Fibroblast of lung (primary cell): ENCODE data around the gene SDK1. TPM values are rescaled to one million over a fixed set of nuclear protein-coding genes. Genes with fewer than 3 reads are reported as not detected.

Source experiments
- DNase-seq, 2 donors: peaks; one replicate each; pipeline versions ENCODE4 v3.0.0 to v3.0.0-alpha.2; 2010; ENCODE audit warnings: low read depth in 2 of 2
- H2AFZ ChIP-seq: 2 replicates; pipeline ENCODE4 v1.5.1; 2012; ENCODE audit warnings: low read length, control low read depth, inconsistent platforms
- H3K27ac ChIP-seq: 2 replicates; pipeline ENCODE4 v1.5.1; 2011; ENCODE audit warnings: low read length, control low read depth; ENCODE audit not compliant: insufficient read depth
- H3K27me3 ChIP-seq: 2 replicates; pipeline ENCODE4 v1.5.1; 2011; ENCODE audit warnings: mild to moderate bottlenecking, low read length; ENCODE audit not compliant: control insufficient read depth, insufficient read depth
- H3K36me3 ChIP-seq: 2 replicates; pipeline ENCODE4 v1.5.1; 2011; ENCODE audit warnings: low read length; ENCODE audit not compliant: control insufficient read depth, insufficient read depth
- H3K4me1 ChIP-seq: 2 replicates; pipeline ENCODE4 v1.5.1; 2011; ENCODE audit warnings: low read length; ENCODE audit not compliant: control insufficient read depth, insufficient read depth; ENCODE audit errors: extremely low read depth
- H3K4me2 ChIP-seq: 2 replicates; pipeline ENCODE4 v1.5.1; 2011; ENCODE audit warnings: low read length, control low read depth; ENCODE audit not compliant: insufficient read depth; ENCODE audit errors: extremely low read depth
- H3K4me3 ChIP-seq, 4 experiments: fragments of 200-600 bp in 1 of 4; sonication (generic) in 1 of 4; replicated peaks in 1 of 4; 2 replicates each; pipeline ENCODE4 v1.5.1; 2011 to 2016; ENCODE audit warnings: low read length in 4 of 4, low read depth in 3 of 4, mild to moderate bottlenecking in 3 of 4, control low read depth in 2 of 4, inconsistent platforms in 1 of 4, mixed read lengths in 1 of 4; ENCODE audit not compliant: insufficient read depth in 1 of 4; ENCODE audit errors: control extremely low read depth in 1 of 4
- H3K79me2 ChIP-seq: 2 replicates; pipeline ENCODE4 v1.5.1; 2012; ENCODE audit warnings: mild to moderate bottlenecking, low read length, inconsistent platforms; ENCODE audit not compliant: control insufficient read depth, insufficient read depth
- H3K9ac ChIP-seq: 2 replicates; pipeline ENCODE4 v1.5.1; 2011; ENCODE audit warnings: mild to moderate bottlenecking, low read length, control low read depth; ENCODE audit not compliant: insufficient read depth
- H3K9me3 ChIP-seq: 2 replicates; pipeline ENCODE4 v1.5.1; 2012; ENCODE audit warnings: low read depth, low read length; ENCODE audit not compliant: control insufficient read depth, insufficient read depth
- H4K20me1 ChIP-seq: 2 replicates; pipeline ENCODE4 v1.5.1; 2011; ENCODE audit warnings: low read length; ENCODE audit not compliant: control insufficient read depth, insufficient read depth; ENCODE audit errors: extremely low read depth
- EZH2 ChIP-seq: IDR thresholded peaks from 2 replicates; pipeline ENCODE4 v1.5.1; 2012; ENCODE audit warnings: low read length, control low read depth, mild to moderate bottlenecking; ENCODE audit errors: missing control alignments
- polyA plus RNA-seq, 2 donors: library from polyadenylated mRNA; depleted of rRNA in 1 of 2; stranded (reverse) in 1 of 2; unstranded in 1 of 2; fragments of >200 nt; gene quantifications; 2 replicates each; pipeline ENCODE4 v1.2.1, GENCODE V29; 2011 to 2012; ENCODE audit warnings: missing spikeins in 1 of 2
- total RNA-seq: library from RNA; depleted of rRNA; stranded (reverse); fragments of >200 nt; gene quantifications from 2 replicates; pipeline ENCODE4 v1.2.1, GENCODE V29; 2014
- TF ChIP-seq, protein P1 (sequence below), 2 donors: IDR thresholded peaks in 1 of 2; conservative IDR thresholded peaks in 1 of 2; 1 replicate in 1 of 2; 2 replicates in 1 of 2; pipeline ENCODE4 v1.5.1; 2011 to 2012; ENCODE audit warnings: low read length in 2 of 2, control low read depth in 1 of 2, inconsistent platforms in 1 of 2, low read depth in 1 of 2, mild to moderate bottlenecking in 1 of 2

SDK1 gene
- total and polyA plus RNA-seq, 2 donors (not counting 1 experiment from before 2014, with no cell fraction given) = 1.0 to 8.6 TPM

DNA sequence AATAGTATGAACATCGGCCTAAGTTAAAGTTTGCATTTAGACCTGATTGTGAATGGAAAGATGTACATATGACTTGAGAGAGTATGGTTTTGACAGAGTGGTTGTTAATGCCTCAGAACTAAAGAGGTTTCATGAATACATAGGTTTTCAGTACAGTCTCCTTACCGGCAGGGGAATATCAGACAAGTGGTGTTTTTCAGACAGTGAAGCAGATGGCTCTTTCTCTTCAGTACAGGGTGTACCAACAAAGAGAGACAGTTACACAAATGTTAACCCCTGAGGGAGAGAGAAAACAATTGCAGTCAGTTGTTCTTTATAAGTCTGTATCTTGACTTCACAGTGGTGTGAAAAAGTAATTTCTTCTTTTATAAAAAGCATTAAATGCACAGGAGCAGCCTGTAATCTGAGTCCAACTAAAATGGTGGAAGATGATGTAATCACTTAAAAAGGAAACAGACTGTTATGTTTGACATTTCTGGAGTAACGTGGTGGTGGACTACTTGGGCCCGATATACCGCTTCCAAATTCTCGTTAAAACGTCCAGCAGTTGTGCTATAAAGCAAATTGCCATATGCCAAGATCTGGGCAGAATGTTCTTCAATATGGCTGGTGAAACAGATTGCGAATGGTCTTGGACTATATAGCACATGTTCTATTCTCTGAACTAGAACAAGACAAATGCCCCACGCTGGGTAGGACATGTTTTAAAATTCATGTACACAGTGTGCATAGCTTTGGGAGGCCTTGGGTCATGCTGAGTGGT, 69.2 kb downstream of the SDK1 start:
- peak in 1 of 2 donors; percentile 14 for DNase-seq
- H3K4me2 ChIP-seq = no peak overlapping the region
- TF ChIP-seq, protein P1, sequence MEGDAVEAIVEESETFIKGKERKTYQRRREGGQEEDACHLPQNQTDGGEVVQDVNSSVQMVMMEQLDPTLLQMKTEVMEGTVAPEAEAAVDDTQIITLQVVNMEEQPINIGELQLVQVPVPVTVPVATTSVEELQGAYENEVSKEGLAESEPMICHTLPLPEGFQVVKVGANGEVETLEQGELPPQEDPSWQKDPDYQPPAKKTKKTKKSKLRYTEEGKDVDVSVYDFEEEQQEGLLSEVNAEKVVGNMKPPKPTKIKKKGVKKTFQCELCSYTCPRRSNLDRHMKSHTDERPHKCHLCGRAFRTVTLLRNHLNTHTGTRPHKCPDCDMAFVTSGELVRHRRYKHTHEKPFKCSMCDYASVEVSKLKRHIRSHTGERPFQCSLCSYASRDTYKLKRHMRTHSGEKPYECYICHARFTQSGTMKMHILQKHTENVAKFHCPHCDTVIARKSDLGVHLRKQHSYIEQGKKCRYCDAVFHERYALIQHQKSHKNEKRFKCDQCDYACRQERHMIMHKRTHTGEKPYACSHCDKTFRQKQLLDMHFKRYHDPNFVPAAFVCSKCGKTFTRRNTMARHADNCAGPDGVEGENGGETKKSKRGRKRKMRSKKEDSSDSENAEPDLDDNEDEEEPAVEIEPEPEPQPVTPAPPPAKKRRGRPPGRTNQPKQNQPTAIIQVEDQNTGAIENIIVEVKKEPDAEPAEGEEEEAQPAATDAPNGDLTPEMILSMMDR (conservative IDR thresholded peaks at IDR 0.05 in 1 of 2, IDR thresholded peaks at IDR 0.05 in 1 of 2; ENCODE audit: low read depth in 1 of 2, low read length in 2 of 2) = no peak
- no peak for TF ChIP-seq EZH2
- H3K79me2 ChIP-seq = no peaks in the 10 kb centered on the region
- H3K27ac ChIP-seq = no peak overlapping the region
- no peaks in the 10 kb centered on the region for H3K27me3 ChIP-seq
- H3K4me3 ChIP-seq = no peak overlapping the region
- H3K36me3 ChIP-seq = no peaks in the 10 kb centered on the region
- H3K9me3 ChIP-seq = no peaks in the 10 kb centered on the region
- no peak overlapping the region for H3K9ac ChIP-seq
- no peaks in the 10 kb centered on the region for H3K4me1 ChIP-seq
- no peak overlapping the region for H2AFZ ChIP-seq
- no peaks in the 10 kb centered on the region for H4K20me1 ChIP-seq

DNA sequence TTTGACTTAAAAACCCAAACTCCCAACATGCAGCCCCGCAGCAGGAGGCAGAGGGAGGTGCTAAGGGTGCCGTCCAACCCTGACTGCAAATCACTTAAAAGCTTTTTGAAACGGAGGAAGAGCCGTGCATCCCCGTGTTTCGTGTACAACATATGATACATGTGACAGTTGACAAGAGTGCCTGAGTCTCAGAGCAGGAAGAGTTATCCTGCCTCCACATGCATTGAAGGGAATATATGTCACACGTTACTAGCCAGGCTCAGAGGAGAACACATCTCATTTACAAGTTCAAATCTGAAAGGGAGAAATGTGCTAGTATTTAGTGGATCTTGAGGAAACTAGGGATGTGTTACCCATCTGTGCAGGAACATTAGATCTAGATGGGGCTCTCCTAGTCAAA, 69.9 kb downstream of the SDK1 start:
- H2AFZ ChIP-seq = no peak overlapping the region
- no peaks in the 10 kb centered on the region for H3K27me3 ChIP-seq
- TF ChIP-seq EZH2 = no peak
- TF ChIP-seq, protein P1 (conservative IDR thresholded peaks at IDR 0.05 in 1 of 2, IDR thresholded peaks at IDR 0.05 in 1 of 2; ENCODE audit: low read depth in 1 of 2, low read length in 2 of 2) = no peak
- no peaks in the 10 kb centered on the region for H3K4me1 ChIP-seq
- no peaks in the 10 kb centered on the region for H3K9me3 ChIP-seq
- no peaks in the 10 kb centered on the region for H3K36me3 ChIP-seq
- no peak overlapping the region for H3K9ac ChIP-seq
- no peak overlapping the region for H3K4me2 ChIP-seq
- H3K27ac ChIP-seq = no peak overlapping the region
- no peaks in the 10 kb centered on the region for H3K79me2 ChIP-seq
- no peak overlapping the region for H3K4me3 ChIP-seq
- no peak for DNase-seq
- no peaks in the 10 kb centered on the region for H4K20me1 ChIP-seq

DNA sequence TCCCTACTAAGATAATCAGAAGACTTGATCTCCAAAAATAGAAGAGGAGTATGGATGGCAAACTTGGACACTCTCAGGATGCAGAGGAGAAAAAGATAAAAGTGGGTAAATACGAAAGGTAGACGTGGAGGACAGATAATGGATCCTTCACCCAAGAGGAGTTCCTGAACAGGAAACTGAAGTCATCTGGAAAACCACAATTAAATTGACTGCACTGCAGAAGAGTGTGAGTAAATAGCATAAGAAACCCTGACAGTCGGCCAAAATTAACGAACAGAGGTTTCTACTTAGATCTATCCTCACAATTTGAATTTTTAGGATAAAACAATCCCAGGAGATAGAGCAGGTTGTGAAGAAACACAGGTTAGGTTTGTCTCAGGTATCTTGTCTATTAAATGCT, 70.5 kb downstream of the SDK1 start:
- Histone ChIP-seq H3K4me3 (no peak overlapping the region), H3K27me3 (no peaks in the 10 kb centered on the region), H3K4me2 (no peak overlapping the region), H3K27ac (no peak overlapping the region), H3K4me1 (no peaks in the 10 kb centered on the region), H2AFZ (no peak overlapping the region), H4K20me1 (no peaks in the 10 kb centered on the region), H3K9ac (no peak overlapping the region), H3K79me2 (no peaks in the 10 kb centered on the region), H3K36me3 (no peaks in the 10 kb centered on the region), H3K9me3 (no peaks in the 10 kb centered on the region)
- TF ChIP-seq EZH2 = no peak
- TF ChIP-seq, protein P1 (conservative IDR thresholded peaks at IDR 0.05 in 1 of 2, IDR thresholded peaks at IDR 0.05 in 1 of 2; ENCODE audit: low read depth in 1 of 2, low read length in 2 of 2) = no peak
- DNase-seq = peak in 1 of 2 donors; percentile 46
